Psoas muscle (tissue), 8 donors: Measurements from ENCODE around the gene ZFC3H1. TPM values are rescaled to one million over a fixed set of nuclear protein-coding genes. Genes with fewer than 3 reads are reported as not detected.

Experiments
- ATAC-seq, 4 donors: fragments of 200-7000 bp; cut with Tn5 transposase; one replicate each; pipeline ENCODE4 v1.9.1; 2020; ENCODE audit warnings: moderate library complexity in 3 of 4, mild to moderate bottlenecking in 2 of 4
- DNase-seq, 2 donors: peaks; one replicate each; pipeline ENCODE4 v3.0.0-alpha.2; 2020
- H3K27ac ChIP-seq: fragments of 200-600 bp; one replicate; pipeline ENCODE4 v1.8.0; 2022
- H3K27me3 ChIP-seq, 3 donors: fragments of 200-600 bp in 1 of 3; one replicate each; pipeline versions ENCODE4 v1.6.1 to v1.8.0; 2013 to 2022; ENCODE audit warnings: low read length in 2 of 3, mild to moderate bottlenecking in 2 of 3, moderate library complexity in 1 of 3; ENCODE audit not compliant: insufficient read depth in 3 of 3
- H3K36me3 ChIP-seq, 2 donors: fragments of 200-600 bp in 1 of 2; one replicate each; pipeline versions ENCODE4 v1.6.1 to v1.8.0; 2013 to 2022; ENCODE audit warnings: low read depth in 1 of 2, mild to moderate bottlenecking in 1 of 2, moderate library complexity in 1 of 2; ENCODE audit not compliant: insufficient read depth in 1 of 2
- H3K4me1 ChIP-seq: fragments of 200-600 bp; one replicate; pipeline ENCODE4 v1.8.0; 2022
- H3K4me3 ChIP-seq: fragments of 200-600 bp; one replicate; pipeline ENCODE4 v1.8.0; 2022; ENCODE audit warnings: mild to moderate bottlenecking
- H3K9me3 ChIP-seq: fragments of 200-600 bp; one replicate; pipeline ENCODE4 v1.8.0; 2022
- WGBS, 3 donors: extraction: QIAGEN DNeasy Blood & Tissue Kit; methylation state at CpG; one replicate each; pipeline versions ENCODE4 v1.1.6 to v1.1.7; 2013; 5-methylcytosine and 5-hydroxymethylcytosine counted together
- intact Hi-C, 2 donors: fragments of 100-400 bp; cut with DNase I; formaldehyde crosslinking; loops; one replicate each; pipeline versions ENCODE4 v1.11.0 to v1.14.2; 2022
- polyA plus RNA-seq, 3 donors: library from polyadenylated mRNA; stranded (reverse); fragments of 200-250 nt; gene quantifications; one replicate each; pipeline ENCODE4 v1.2.3, GENCODE V29; 2013
- total RNA-seq, 4 donors: library from RNA; stranded (reverse); fragmentation: NEBNext Ultra II Directional in 2 of 4; extraction: Animal tissue kit (Norgen Biotek cat#: 25700) in 2 of 4; gene quantifications; one replicate each; pipeline versions ENCODE4 v1.2.1 to v1.2.4, GENCODE V29; 2021 to 2023
- TF ChIP-seq, protein P1 (sequence below): fragments of 200-600 bp; IDR thresholded peaks from one replicate; pipeline ENCODE4 v1.8.0; 2022; ENCODE audit warnings: antibody characterized with exemption
- donor health status: healthy with polysubstance abuse.
- donor health status: DM: no; HTN: no; CAD: no; lungs with moderate emphysema.
- donor health status: Bipolar disorder and iron deficiency.
- donor health status: healthy.
- donor health status: DM: yes; HTN: yes; CAD: no.
- donor health status: DM: no; HTN: no; CAD: no.
- donor health status: DM: no; HTN: no; CAD: no.
- donor health status: DM: yes; HTN: yes; CAD: no.

The ZFC3H1 gene
- total and polyA plus RNA-seq, 7 donors = 5.5 to 18.1 (median 13.0) TPM

DNA sequence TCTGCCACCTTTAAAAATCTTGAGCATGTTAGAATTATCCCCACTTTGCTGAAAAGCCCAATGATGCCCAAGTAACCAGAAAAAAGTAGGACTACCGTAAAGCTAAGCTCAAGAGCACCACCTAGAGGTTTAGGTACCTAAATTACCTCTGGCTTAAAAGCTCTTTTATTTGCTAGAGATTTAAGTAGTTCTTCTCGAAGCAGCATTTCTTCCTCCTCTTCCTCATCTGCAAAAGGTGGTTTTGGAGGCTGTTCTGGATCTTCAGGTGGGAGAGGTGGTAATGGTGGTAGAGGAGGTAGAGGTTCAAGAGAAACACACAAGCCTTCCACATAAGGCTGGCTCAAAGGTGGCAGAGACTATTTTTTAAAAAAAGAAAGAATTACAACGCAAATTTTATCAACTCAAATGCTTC is 26.9 kb downstream of the ZFC3H1 start:
- ATAC-seq (peak in 1 of 4 donors; percentile 68), DNase-seq (no peak)
- no peak overlapping the region for H3K27ac ChIP-seq
- intact Hi-C loops = loop anchor here in 1 of 2 donors (10.0 kb wide), 1 partner anchor 268 kb away; no protein-coding TSS in a partner anchor
- TF ChIP-seq, protein P1, sequence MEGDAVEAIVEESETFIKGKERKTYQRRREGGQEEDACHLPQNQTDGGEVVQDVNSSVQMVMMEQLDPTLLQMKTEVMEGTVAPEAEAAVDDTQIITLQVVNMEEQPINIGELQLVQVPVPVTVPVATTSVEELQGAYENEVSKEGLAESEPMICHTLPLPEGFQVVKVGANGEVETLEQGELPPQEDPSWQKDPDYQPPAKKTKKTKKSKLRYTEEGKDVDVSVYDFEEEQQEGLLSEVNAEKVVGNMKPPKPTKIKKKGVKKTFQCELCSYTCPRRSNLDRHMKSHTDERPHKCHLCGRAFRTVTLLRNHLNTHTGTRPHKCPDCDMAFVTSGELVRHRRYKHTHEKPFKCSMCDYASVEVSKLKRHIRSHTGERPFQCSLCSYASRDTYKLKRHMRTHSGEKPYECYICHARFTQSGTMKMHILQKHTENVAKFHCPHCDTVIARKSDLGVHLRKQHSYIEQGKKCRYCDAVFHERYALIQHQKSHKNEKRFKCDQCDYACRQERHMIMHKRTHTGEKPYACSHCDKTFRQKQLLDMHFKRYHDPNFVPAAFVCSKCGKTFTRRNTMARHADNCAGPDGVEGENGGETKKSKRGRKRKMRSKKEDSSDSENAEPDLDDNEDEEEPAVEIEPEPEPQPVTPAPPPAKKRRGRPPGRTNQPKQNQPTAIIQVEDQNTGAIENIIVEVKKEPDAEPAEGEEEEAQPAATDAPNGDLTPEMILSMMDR = peak; percentile 72
- peaks cover 8 to 100% of the 10 kb centered on the region in 2 donors for H3K36me3 ChIP-seq
- no peak overlapping the region for H3K4me3 ChIP-seq
- whole genome bisulfite sequencing, 3 donors = 28 to 41% (median 33%) methylated on average over 3 of the region's 3 CpGs
- no peaks in the 10 kb centered on the region for H3K9me3 ChIP-seq
- no peaks in the 10 kb centered on the region for H3K27me3 ChIP-seq
- H3K4me1 ChIP-seq = no peaks in the 10 kb centered on the region

DNA sequence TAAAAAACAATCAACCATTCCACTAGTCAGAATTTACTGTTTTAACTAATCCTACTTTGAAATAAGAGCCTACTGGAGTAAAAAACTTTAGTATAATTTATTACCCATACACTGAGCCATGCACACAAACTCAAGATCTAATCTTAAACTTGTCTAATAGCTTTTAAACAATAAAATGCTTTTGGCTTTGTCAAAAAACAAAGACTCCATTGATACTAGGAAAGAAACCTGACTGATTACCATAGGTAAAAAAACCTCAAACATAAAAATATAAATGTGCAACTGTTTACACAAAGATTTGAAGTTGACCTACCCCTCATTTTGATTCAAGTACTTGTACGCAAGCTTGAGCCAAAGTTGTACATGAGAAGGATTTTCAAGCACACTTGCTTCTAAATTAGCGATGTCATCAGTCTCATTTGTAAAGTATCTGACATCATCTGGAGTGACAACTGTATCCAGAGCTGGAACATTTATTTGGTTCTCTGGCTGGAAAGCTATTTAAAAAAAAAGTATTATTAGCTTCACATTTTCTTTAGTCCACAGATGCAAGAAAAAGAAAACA is 36.1 kb downstream of the ZFC3H1 start:
- ATAC-seq (no peak), DNase-seq (no peak)
- no peak overlapping the region for H3K27ac ChIP-seq
- H3K36me3 ChIP-seq = peaks cover 3 to 100% of the 10 kb centered on the region in 2 donors
- 44 to 69% (median 47%) methylated on average over 2 of the region's 2 CpGs for WGBS, 3 donors
- H3K9me3 ChIP-seq = no peaks in the 10 kb centered on the region
- TF ChIP-seq, protein P1 = no peak
- intact Hi-C loops = loop anchor here in 1 of 2 donors (10.0 kb wide), 1 partner anchor 277 kb away; no protein-coding TSS in a partner anchor
- no peaks in the 10 kb centered on the region for H3K27me3 ChIP-seq
- H3K4me1 ChIP-seq = peaks cover 3% of the 10 kb centered on the region
- H3K4me3 ChIP-seq = no peak overlapping the region

DNA sequence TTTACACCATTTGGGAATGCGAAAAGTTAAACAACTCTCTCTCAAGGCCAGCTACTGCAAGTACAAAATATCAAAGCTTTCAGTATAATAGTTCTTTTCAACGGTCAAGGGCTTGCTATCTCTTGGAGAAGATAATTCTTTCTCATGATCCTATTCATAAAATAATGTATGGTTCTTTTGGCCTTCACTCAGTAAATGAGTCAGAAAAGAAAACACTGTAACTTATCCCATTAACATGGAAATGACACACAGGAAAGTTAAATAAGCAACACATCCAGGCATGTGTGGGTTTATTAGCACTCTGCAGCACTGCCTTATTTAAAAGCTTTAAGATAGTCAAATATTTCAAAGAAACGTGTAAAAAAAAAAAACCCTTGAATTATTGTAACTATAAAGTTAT is 36.9 kb downstream of the ZFC3H1 start:
- peaks cover 3% of the 10 kb centered on the region for H3K4me1 ChIP-seq
- ATAC-seq (no peak), DNase-seq (no peak)
- H3K27me3 ChIP-seq = no peaks in the 10 kb centered on the region
- no peak overlapping the region for H3K27ac ChIP-seq
- H3K9me3 ChIP-seq = no peaks in the 10 kb centered on the region
- TF ChIP-seq, protein P1 = no peak
- intact Hi-C loops = loop anchor here in 1 of 2 donors (10.0 kb wide), 1 partner anchor 278 kb away; no protein-coding TSS in a partner anchor
- H3K36me3 ChIP-seq = peaks cover 7 to 100% of the 10 kb centered on the region in 2 donors
- 54 to 67% (median 64%) methylated on average over 3 of the region's 3 CpGs for WGBS, 3 donors
- no peak overlapping the region for H3K4me3 ChIP-seq

DNA sequence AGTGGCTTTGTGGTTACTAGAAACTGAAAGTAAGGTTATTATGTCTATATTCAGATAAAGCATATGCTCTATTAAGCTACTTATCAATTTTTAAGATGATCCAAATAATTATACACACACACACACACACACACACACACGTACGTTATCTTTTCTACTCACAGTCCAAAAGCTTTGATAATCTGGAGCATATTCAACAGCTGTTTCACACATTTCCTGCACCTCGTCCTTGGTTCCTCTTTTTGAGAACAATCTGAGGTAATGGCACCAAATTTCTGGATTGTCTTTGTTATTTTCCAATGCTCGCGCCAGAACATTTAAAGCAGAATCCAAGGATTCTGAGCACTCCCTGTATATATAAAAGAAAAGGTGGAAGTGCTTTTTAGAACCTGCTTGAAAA is 37.5 kb downstream of the ZFC3H1 start:
- Histone ChIP-seq H3K9me3 (no peaks in the 10 kb centered on the region), H3K4me3 (no peak overlapping the region), H3K4me1 (peaks cover 3% of the 10 kb centered on the region), H3K36me3 (peaks cover 10 to 100% of the 10 kb centered on the region in 2 donors), H3K27ac (no peak overlapping the region), H3K27me3 (no peaks in the 10 kb centered on the region)
- ATAC-seq = no peak
- WGBS, 3 donors = 48 to 53% (median 53%) methylated on average over 5 of the region's 5 CpGs
- TF ChIP-seq, protein P1 = no peak
- intact Hi-C loops = loop anchor here in 1 of 2 donors (10.0 kb wide), 1 partner anchor 279 kb away; no protein-coding TSS in a partner anchor
- no peak for DNase-seq
